ENCODE results near the gene MLLT6. TPM values are rescaled to one million over a fixed set of nuclear protein-coding genes. Genes with fewer than 3 reads are reported as not detected.

MLLT6 gene
- total RNA-seq, 1 donor from 2014 or later, result 20.9 TPM

- no peak for FAIRE-seq
- Histone ChIP-seq H3K9me3 (ENCODE audit: insufficient read depth, low read depth, low read length) (no peaks in the 10 kb centered on the region), H3K36me3 (ENCODE audit: insufficient read depth, low read length) (no peaks in the 10 kb centered on the region), H3K27me3 (ENCODE audit: insufficient read depth, low read length) (peaks cover 5% of the 10 kb centered on the region), H3K79me2 (ENCODE audit: insufficient read depth, low read length) (peaks cover 14% of the 10 kb centered on the region), H4K20me1 (ENCODE audit: insufficient read depth, low read length) (peaks cover 40% of the 10 kb centered on the region), H3K4me2 (ENCODE audit: low read length) (no peak overlapping the region), H2AFZ (ENCODE audit: low read depth, low read length) (no peak overlapping the region), H3K4me3 (ENCODE audit: insufficient read depth, low read depth, low read length) (no peak overlapping the region), H3K4me1 (ENCODE audit: insufficient read depth, low read length) (peaks cover 26% of the 10 kb centered on the region), H3K9ac (ENCODE audit: low read length) (no peak overlapping the region), H3K27ac (ENCODE audit: low read depth, low read length) (no peak overlapping the region)
- no peak overlapping the region for H3K4me3 Mint-ChIP-seq (ENCODE audit: unreplicated experiment)
- H3K27me3 Mint-ChIP-seq (ENCODE audit: low read depth, unreplicated experiment), result peaks cover 15% of the 10 kb centered on the region
- H3K9me3 Mint-ChIP-seq (ENCODE audit: unreplicated experiment), result peaks cover 5% of the 10 kb centered on the region
- peaks cover 18% of the 10 kb centered on the region for H3K36me3 Mint-ChIP-seq (ENCODE audit: low read depth, unreplicated experiment)
- no peak overlapping the region for H3K27ac Mint-ChIP-seq (ENCODE audit: unreplicated experiment)
- TF ChIP-seq EZH2 (IDR thresholded peaks at IDR 0.05; ENCODE audit: insufficient read depth, low read length) (no peak), CTCF (IDR thresholded peaks at IDR 0.05; ENCODE audit: insufficient read depth, low read depth, low read length) (no peak)
- no peak for DNase-seq (ENCODE audit: low read depth)
- H3K4me1 Mint-ChIP-seq (ENCODE audit: low read depth, unreplicated experiment), result peaks cover 11% of the 10 kb centered on the region
These were observed 2.7 kb downstream of the MLLT6 start for GRCh38 chr17:38707678-38708351.

- no peak for DNase-seq (ENCODE audit: low read depth)
- H3K4me1 Mint-ChIP-seq (ENCODE audit: low read depth, unreplicated experiment), result peaks cover 9% of the 10 kb centered on the region
- peaks cover 40% of the 10 kb centered on the region for H4K20me1 ChIP-seq (ENCODE audit: insufficient read depth, low read length)
- H3K9me3 Mint-ChIP-seq (ENCODE audit: unreplicated experiment), result peaks cover 2% of the 10 kb centered on the region
- peaks cover 2% of the 10 kb centered on the region for H3K27me3 ChIP-seq (ENCODE audit: insufficient read depth, low read length)
- H3K4me2 ChIP-seq (ENCODE audit: low read length), result no peak overlapping the region
- no peak for TF ChIP-seq EZH2 (IDR thresholded peaks at IDR 0.05; ENCODE audit: insufficient read depth, low read length)
- no peak for FAIRE-seq
- no peak overlapping the region for H3K27ac ChIP-seq (ENCODE audit: low read depth, low read length)
- H3K36me3 Mint-ChIP-seq (ENCODE audit: low read depth, unreplicated experiment), result peaks cover 18% of the 10 kb centered on the region
- peaks cover 3% of the 10 kb centered on the region for H3K36me3 ChIP-seq (ENCODE audit: insufficient read depth, low read length)
- H3K27ac Mint-ChIP-seq (ENCODE audit: unreplicated experiment), result no peak overlapping the region
- peaks cover 16% of the 10 kb centered on the region for H3K4me1 ChIP-seq (ENCODE audit: insufficient read depth, low read length)
- peaks cover 14% of the 10 kb centered on the region for H3K79me2 ChIP-seq (ENCODE audit: insufficient read depth, low read length)
- H3K27me3 Mint-ChIP-seq (ENCODE audit: low read depth, unreplicated experiment), result peaks cover 15% of the 10 kb centered on the region
- H2AFZ ChIP-seq (ENCODE audit: low read depth, low read length), result no peak overlapping the region
- H3K9ac ChIP-seq (ENCODE audit: low read length), result no peak overlapping the region
- no peaks in the 10 kb centered on the region for H3K9me3 ChIP-seq (ENCODE audit: insufficient read depth, low read depth, low read length)
- no peak overlapping the region for H3K4me3 Mint-ChIP-seq (ENCODE audit: unreplicated experiment)
- H3K4me3 ChIP-seq (ENCODE audit: insufficient read depth, low read depth, low read length), result no peak overlapping the region
These were observed 4.2 kb downstream of the MLLT6 start for GRCh38 chr17:38709104-38709820.

- H3K4me1 Mint-ChIP-seq (ENCODE audit: low read depth, unreplicated experiment), result peaks cover 6% of the 10 kb centered on the region
- peaks cover 40% of the 10 kb centered on the region for H4K20me1 ChIP-seq (ENCODE audit: insufficient read depth, low read length)
- H3K9ac ChIP-seq (ENCODE audit: low read length), result no peak overlapping the region
- no peaks in the 10 kb centered on the region for H3K27me3 ChIP-seq (ENCODE audit: insufficient read depth, low read length)
- H3K36me3 ChIP-seq (ENCODE audit: insufficient read depth, low read length), result peaks cover 3% of the 10 kb centered on the region
- no peaks in the 10 kb centered on the region for H3K9me3 ChIP-seq (ENCODE audit: insufficient read depth, low read depth, low read length)
- H3K79me2 ChIP-seq (ENCODE audit: insufficient read depth, low read length), result peaks cover 14% of the 10 kb centered on the region
- no peak for DNase-seq (ENCODE audit: low read depth)
- no peak overlapping the region for H3K4me3 Mint-ChIP-seq (ENCODE audit: unreplicated experiment)
- H3K27ac ChIP-seq (ENCODE audit: low read depth, low read length), result no peak overlapping the region
- no peak for FAIRE-seq
- peaks cover 18% of the 10 kb centered on the region for H3K36me3 Mint-ChIP-seq (ENCODE audit: low read depth, unreplicated experiment)
- H3K27me3 Mint-ChIP-seq (ENCODE audit: low read depth, unreplicated experiment), result peaks cover 14% of the 10 kb centered on the region
- no peak overlapping the region for H3K4me3 ChIP-seq (ENCODE audit: insufficient read depth, low read depth, low read length)
- H3K4me2 ChIP-seq (ENCODE audit: low read length), result no peak overlapping the region
- TF ChIP-seq EZH2 (IDR thresholded peaks at IDR 0.05; ENCODE audit: insufficient read depth, low read length) (no peak), CTCF (IDR thresholded peaks at IDR 0.05; ENCODE audit: insufficient read depth, low read depth, low read length) (no peak)
- peaks cover 11% of the 10 kb centered on the region for H3K4me1 ChIP-seq (ENCODE audit: insufficient read depth, low read length)
- peaks cover 2% of the 10 kb centered on the region for H3K9me3 Mint-ChIP-seq (ENCODE audit: unreplicated experiment)
- H2AFZ ChIP-seq (ENCODE audit: low read depth, low read length), result no peak overlapping the region
- no peak overlapping the region for H3K27ac Mint-ChIP-seq (ENCODE audit: unreplicated experiment)
These were observed 5.0 kb downstream of the MLLT6 start for GRCh38 chr17:38709864-38710603.

All from astrocyte (in vitro differentiated cells and primary cell).